Measurements from ENCODE around the gene FGFRL1. TPM values are rescaled to one million over a fixed set of nuclear protein-coding genes. Genes with fewer than 3 reads are reported as not detected.

Gene FGFRL1
- total RNA-seq, 1 experiment from 2014 or later: 26.1 TPM

GRCh38 chr4:973431-974397 is 37.7 kb upstream of the FGFRL1 start, which contains the start of gene DGKQ:
Gene DGKQ (minus strand): TSS chr4:973569. CDS start chr4:973482, 87 bp downstream.
- no peak within 1 kb of the TSS for H2AFZ ChIP-seq (ENCODE audit: low read length)
- peak; percentile 79 for DNase-seq
- no peak within 1 kb of the TSS for H2BK20ac ChIP-seq (ENCODE audit: low read depth, low read length, poor library complexity, severe bottlenecking)
- no peak within 1 kb of the TSS for H3K27ac ChIP-seq (ENCODE audit: insufficient read length, low read depth, low read length)
- H3K14ac ChIP-seq (ENCODE audit: insufficient read depth, low read length): no peak within 1 kb of the TSS; the same call in 1 of the 2 replicates
- H2AK5ac ChIP-seq (ENCODE audit: insufficient read length, low read length): no peak within 1 kb of the TSS
- no peak within 1 kb of the TSS for H3K4ac ChIP-seq (ENCODE audit: low read depth, low read length)
- H3K18ac ChIP-seq (ENCODE audit: insufficient read length, low read depth, low read length): no peak within 1 kb of the TSS
- Mint-ChIP-seq H3K4me1 (peaks cover 0 to 2% of the 10 kb centered on the region in 2 experiments; a peak in 1 of 4 replicates), H3K27ac (no peak within 1 kb of the TSS), H3K36me3 (ENCODE audit: insufficient read depth in 1 of 3, low read depth in 3 of 3) (no peaks in the 10 kb centered on the region), H3K4me3 (peak within 1 kb of the TSS; percentile 48 to 63), H3K27me3 (ENCODE audit: low read depth) (peaks cover 29% of the 10 kb centered on the region), H3K9me3 (peaks cover 5 to 8% of the 10 kb centered on the region in 2 experiments; a peak in 3 of 5 replicates)
- no peak within 1 kb of the TSS for H3K56ac ChIP-seq (ENCODE audit: insufficient read length, low read depth, low read length)
- H3K4me1 ChIP-seq (ENCODE audit: insufficient read depth, low read length): no peaks in the 10 kb centered on the region
- H3K4me2 ChIP-seq (ENCODE audit: insufficient read depth, insufficient read length, low read length): peak within 1 kb of the TSS; percentile 56
- WGBS (ENCODE audit: extremely low coverage, insufficient read length, low lambda C conversion rate): no CpG with 5 or more reads among the region's 123 CpGs
- no peaks in the 10 kb centered on the region for H3K79me2 ChIP-seq (ENCODE audit: insufficient read depth, low read length)
- H3K23ac ChIP-seq (ENCODE audit: insufficient read length, low read depth, low read length): no peak within 1 kb of the TSS
- H3K9me3 ChIP-seq (ENCODE audit: control insufficient read depth, low read depth, low read length): no peaks in the 10 kb centered on the region
- no peak within 1 kb of the TSS for H4K8ac ChIP-seq (replicated peaks; ENCODE audit: insufficient read length, low read depth, low read length)
- no peak within 1 kb of the TSS for H2BK5ac ChIP-seq (ENCODE audit: insufficient read length, low read length)
- H3K23me2 ChIP-seq (ENCODE audit: insufficient read length, low read depth, low read length, poor library complexity, severe bottlenecking): peaks cover 5% of the 10 kb centered on the region
- H4K20me1 ChIP-seq (ENCODE audit: control insufficient read depth, insufficient read depth, insufficient read length): no peaks in the 10 kb centered on the region
- H3K27me3 ChIP-seq (ENCODE audit: insufficient read depth, low read length): peaks cover 3% of the 10 kb centered on the region; the same call in 1 of the 2 replicates
- no peaks in the 10 kb centered on the region for H3K79me1 ChIP-seq (ENCODE audit: insufficient read depth, low read depth, low read length, poor library complexity, severe bottlenecking)
- no peak within 1 kb of the TSS for H2BK15ac ChIP-seq (ENCODE audit: low read depth, low read length)
- H2BK12ac ChIP-seq (ENCODE audit: insufficient read length, low read depth, low read length): no peak within 1 kb of the TSS
- no peak within 1 kb of the TSS for H4K5ac ChIP-seq (ENCODE audit: insufficient read length, low read depth, low read length)
- H3T11ph ChIP-seq (ENCODE audit: low read length): no peak within 1 kb of the TSS
- no peak within 1 kb of the TSS for H2BK120ac ChIP-seq (ENCODE audit: low read depth, low read length, poor library complexity, severe bottlenecking)
- no peak within 1 kb of the TSS for H4K91ac ChIP-seq (ENCODE audit: insufficient read length, low read depth, low read length)
- TF ChIP-seq CTCF (conservative IDR thresholded peaks at IDR 0.05): no peak
- no peak within 1 kb of the TSS for H3K9ac ChIP-seq (ENCODE audit: extremely low read depth, insufficient read length, low read length)

Data from H9 (cell line).